Prostate gland (tissue), 2 donors: ENCODE measurements around the gene NR3C1.

Experiments
- POLR2AphosphoS5 ChIP-seq: sonication (generic); formaldehyde crosslinking; IDR thresholded peaks from one replicate; pipeline ENCODE4 v1.6.1; 2017; ENCODE audit warnings: antibody characterized with exemption
- TF ChIP-seq, protein P1 (sequence below), 4 experiments: fragments of 200-600 bp in 2 of 4; fragments of 450-650 bp in 2 of 4; sonication (generic) in 2 of 4; IDR thresholded peaks; 1 replicate in 3 of 4; 2 replicates in 1 of 4; pipeline ENCODE4 v1.5.1; 2016 to 2019; ENCODE audit warnings: antibody characterized with exemption in 4 of 4, mild to moderate bottlenecking in 2 of 4, moderate library complexity in 2 of 4

GRCh38 chr5:143311428-143311827, 92.1 kb downstream of the NR3C1 start:
- TF ChIP-seq POLR2AphosphoS5 = no peak
- TF ChIP-seq, protein P1, sequence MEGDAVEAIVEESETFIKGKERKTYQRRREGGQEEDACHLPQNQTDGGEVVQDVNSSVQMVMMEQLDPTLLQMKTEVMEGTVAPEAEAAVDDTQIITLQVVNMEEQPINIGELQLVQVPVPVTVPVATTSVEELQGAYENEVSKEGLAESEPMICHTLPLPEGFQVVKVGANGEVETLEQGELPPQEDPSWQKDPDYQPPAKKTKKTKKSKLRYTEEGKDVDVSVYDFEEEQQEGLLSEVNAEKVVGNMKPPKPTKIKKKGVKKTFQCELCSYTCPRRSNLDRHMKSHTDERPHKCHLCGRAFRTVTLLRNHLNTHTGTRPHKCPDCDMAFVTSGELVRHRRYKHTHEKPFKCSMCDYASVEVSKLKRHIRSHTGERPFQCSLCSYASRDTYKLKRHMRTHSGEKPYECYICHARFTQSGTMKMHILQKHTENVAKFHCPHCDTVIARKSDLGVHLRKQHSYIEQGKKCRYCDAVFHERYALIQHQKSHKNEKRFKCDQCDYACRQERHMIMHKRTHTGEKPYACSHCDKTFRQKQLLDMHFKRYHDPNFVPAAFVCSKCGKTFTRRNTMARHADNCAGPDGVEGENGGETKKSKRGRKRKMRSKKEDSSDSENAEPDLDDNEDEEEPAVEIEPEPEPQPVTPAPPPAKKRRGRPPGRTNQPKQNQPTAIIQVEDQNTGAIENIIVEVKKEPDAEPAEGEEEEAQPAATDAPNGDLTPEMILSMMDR (IDR thresholded peaks at IDR 0.05) = no peak
